Stimulated activated naive B cell treated with anti-CD40 and anti-IgM and Interleukin-4, amounts not matched to agents 10 μg/mL and 1 μg/mL and 100 μg/mL, for 72 hours (primary cell): ENCODE measurements around the gene IRX6.

Source experiments
- ATAC-seq, 2 donors: fragments of 150-1000 bp; cut with Tn5 transposase; replicated peaks; 2 replicates each; pipeline ENCODE4 v1.10.0; 2021; ENCODE audit warnings: moderate library complexity in 1 of 2
- DNase-seq: peaks from one replicate; pipeline ENCODE4 v3.0.0; 2021
- H3K27ac Mint-ChIP-seq: one replicate; pipeline ENCODE4 v1.8.0; 2022; ENCODE audit warnings: mild to moderate bottlenecking, mixed read lengths
- H3K27me3 Mint-ChIP-seq, 2 donors: one replicate each; pipeline ENCODE4 v1.8.0; 2022; ENCODE audit warnings: mixed read lengths in 2 of 2
- H3K36me3 Mint-ChIP-seq, 2 donors: one replicate each; pipeline ENCODE4 v1.8.0; 2022; ENCODE audit warnings: mixed read lengths in 2 of 2, mild to moderate bottlenecking in 1 of 2
- H3K4me1 Mint-ChIP-seq, 2 donors: one replicate each; pipeline ENCODE4 v1.8.0; 2022; ENCODE audit warnings: mixed read lengths in 2 of 2, mild to moderate bottlenecking in 1 of 2
- H3K4me3 Mint-ChIP-seq, 2 donors: one replicate each; pipeline ENCODE4 v1.8.0; 2022; ENCODE audit warnings: mild to moderate bottlenecking in 2 of 2, mixed read lengths in 2 of 2, moderate library complexity in 1 of 2
- H3K9me3 Mint-ChIP-seq, 2 donors: one replicate each; pipeline ENCODE4 v1.8.0; 2022; ENCODE audit warnings: mixed read lengths in 2 of 2, mild to moderate bottlenecking in 1 of 2

Gene IRX6

GRCh38 chr16:55323637-55324271, at the start of gene IRX6:
Gene IRX6 (plus strand): TSS chr16:55324203. CDS start chr16:55325092, 889 bp downstream.
- Mint-ChIP-seq H3K4me1 (peaks cover 3 to 9% of the 10 kb centered on the region in 2 donors), H3K9me3 (no peaks in the 10 kb centered on the region), H3K36me3 (peaks cover 0 to 3% of the 10 kb centered on the region in 2 donors), H3K27me3 (peaks cover 39 to 41% of the 10 kb centered on the region in 2 donors), H3K4me3 (no peak within 1 kb of the TSS), H3K27ac (no peak within 1 kb of the TSS)
- ATAC-seq = no peak
- no peak for DNase-seq

- no peaks in the 10 kb centered on the region for H3K4me1 Mint-ChIP-seq
- no peak overlapping the region for H3K4me3 Mint-ChIP-seq
- DNase-seq (no peak), ATAC-seq (no peak)
- no peaks in the 10 kb centered on the region for H3K9me3 Mint-ChIP-seq
- peaks cover 2 to 5% of the 10 kb centered on the region in 2 donors for H3K27me3 Mint-ChIP-seq
- no peaks in the 10 kb centered on the region for H3K36me3 Mint-ChIP-seq
- H3K27ac Mint-ChIP-seq = no peak overlapping the region
These were observed 49.6 kb upstream of the IRX6 start for GRCh38 chr16:55274391-55274790.

DNA sequence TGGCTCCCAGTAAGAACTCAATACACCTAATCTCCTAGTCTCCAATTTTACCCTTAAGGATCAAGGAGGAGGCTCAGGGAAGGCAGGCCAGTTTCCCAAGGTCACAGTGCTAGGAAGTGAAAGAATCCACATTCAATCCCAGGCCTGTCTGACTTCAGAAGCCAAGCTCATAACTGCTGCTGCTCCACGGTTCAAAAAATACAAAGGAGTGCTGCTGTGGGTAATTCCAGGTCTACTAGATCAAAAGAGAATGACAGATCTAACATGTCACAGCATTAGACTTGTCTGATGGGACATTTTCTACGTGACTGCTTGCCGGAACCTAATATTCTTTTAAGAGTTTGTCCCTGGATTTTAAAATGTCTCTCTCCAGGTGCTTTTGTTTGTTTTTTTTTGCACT, 48.8 kb upstream of the IRX6 start:
- no peak for DNase-seq
- Mint-ChIP-seq H3K27me3 (peaks cover 0 to 4% of the 10 kb centered on the region in 2 donors), H3K4me1 (no peaks in the 10 kb centered on the region), H3K27ac (no peak overlapping the region), H3K9me3 (no peaks in the 10 kb centered on the region), H3K4me3 (no peak overlapping the region), H3K36me3 (no peaks in the 10 kb centered on the region)
- ATAC-seq = no peak

GRCh38 chr16:55275869-55276268, 48.1 kb upstream of the IRX6 start:
- Mint-ChIP-seq H3K27me3 (peaks cover 0 to 4% of the 10 kb centered on the region in 2 donors), H3K4me1 (no peaks in the 10 kb centered on the region), H3K36me3 (no peaks in the 10 kb centered on the region), H3K27ac (no peak overlapping the region), H3K4me3 (no peak overlapping the region), H3K9me3 (no peaks in the 10 kb centered on the region)
- DNase-seq (no peak), ATAC-seq (no peak)

GRCh38 chr16:55277536-55277935, 46.5 kb upstream of the IRX6 start:
- Mint-ChIP-seq H3K9me3 (no peaks in the 10 kb centered on the region), H3K27me3 (peaks cover 6% of the 10 kb centered on the region in 2 donors), H3K27ac (no peak overlapping the region), H3K4me3 (no peak overlapping the region), H3K36me3 (no peaks in the 10 kb centered on the region), H3K4me1 (no peaks in the 10 kb centered on the region)
- no peak for DNase-seq
- ATAC-seq = no peak

DNA sequence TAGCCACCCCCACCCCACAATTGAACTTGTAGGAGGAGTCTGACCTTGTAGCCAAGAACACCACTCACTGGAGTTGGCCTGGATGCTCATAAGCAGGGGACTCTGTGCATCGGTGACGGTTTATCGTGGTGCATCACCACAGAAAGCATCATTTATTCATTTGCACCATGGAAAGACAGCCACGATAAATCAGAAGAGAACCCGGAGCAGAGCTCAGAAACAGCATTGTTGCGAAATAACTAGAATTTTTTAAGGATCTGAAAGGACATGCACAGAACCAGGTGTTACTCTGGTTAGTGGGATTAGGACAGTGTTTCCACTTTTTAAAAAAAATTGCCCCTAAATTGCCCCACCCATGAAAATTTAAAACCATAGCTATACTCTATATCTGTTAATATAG, 44.4 kb upstream of the IRX6 start:
- Mint-ChIP-seq H3K27me3 (peaks cover 4 to 11% of the 10 kb centered on the region in 2 donors), H3K9me3 (no peaks in the 10 kb centered on the region), H3K4me3 (no peak overlapping the region), H3K27ac (no peak overlapping the region), H3K36me3 (no peaks in the 10 kb centered on the region), H3K4me1 (no peaks in the 10 kb centered on the region)
- ATAC-seq (no peak), DNase-seq (no peak)

GRCh38 chr16:55280587-55280986, 43.4 kb upstream of the IRX6 start:
- Mint-ChIP-seq H3K4me1 (no peaks in the 10 kb centered on the region), H3K27me3 (peaks cover 4 to 11% of the 10 kb centered on the region in 2 donors), H3K9me3 (no peaks in the 10 kb centered on the region), H3K27ac (no peak overlapping the region), H3K4me3 (no peak overlapping the region), H3K36me3 (no peaks in the 10 kb centered on the region)
- DNase-seq (no peak), ATAC-seq (no peak)

DNA sequence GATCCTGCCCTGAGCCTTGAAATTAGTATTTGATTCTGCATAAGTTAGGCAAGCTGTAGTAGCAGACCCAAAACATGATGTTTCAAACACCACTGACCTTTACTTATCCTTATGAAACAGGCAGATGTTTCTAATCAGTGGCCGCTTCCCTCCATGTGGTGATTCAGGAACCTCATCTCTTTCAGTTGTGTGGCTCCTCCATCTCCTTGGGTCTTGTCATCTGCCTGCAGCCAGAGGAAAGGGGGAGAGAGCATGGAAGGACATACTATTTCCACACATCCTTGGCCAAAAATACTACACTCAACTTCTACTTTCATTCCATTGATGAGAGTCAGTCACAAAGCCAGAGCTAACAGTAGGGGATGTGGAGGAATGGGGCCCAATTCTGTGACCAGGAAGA, 41.6 kb upstream of the IRX6 start:
- Mint-ChIP-seq H3K27ac (no peak overlapping the region), H3K9me3 (peaks cover 5 to 6% of the 10 kb centered on the region in 2 donors), H3K4me3 (no peak overlapping the region), H3K36me3 (peaks cover 0 to 2% of the 10 kb centered on the region in 2 donors), H3K27me3 (peaks cover 4 to 11% of the 10 kb centered on the region in 2 donors), H3K4me1 (no peaks in the 10 kb centered on the region)
- DNase-seq (no peak), ATAC-seq (no peak)

DNA sequence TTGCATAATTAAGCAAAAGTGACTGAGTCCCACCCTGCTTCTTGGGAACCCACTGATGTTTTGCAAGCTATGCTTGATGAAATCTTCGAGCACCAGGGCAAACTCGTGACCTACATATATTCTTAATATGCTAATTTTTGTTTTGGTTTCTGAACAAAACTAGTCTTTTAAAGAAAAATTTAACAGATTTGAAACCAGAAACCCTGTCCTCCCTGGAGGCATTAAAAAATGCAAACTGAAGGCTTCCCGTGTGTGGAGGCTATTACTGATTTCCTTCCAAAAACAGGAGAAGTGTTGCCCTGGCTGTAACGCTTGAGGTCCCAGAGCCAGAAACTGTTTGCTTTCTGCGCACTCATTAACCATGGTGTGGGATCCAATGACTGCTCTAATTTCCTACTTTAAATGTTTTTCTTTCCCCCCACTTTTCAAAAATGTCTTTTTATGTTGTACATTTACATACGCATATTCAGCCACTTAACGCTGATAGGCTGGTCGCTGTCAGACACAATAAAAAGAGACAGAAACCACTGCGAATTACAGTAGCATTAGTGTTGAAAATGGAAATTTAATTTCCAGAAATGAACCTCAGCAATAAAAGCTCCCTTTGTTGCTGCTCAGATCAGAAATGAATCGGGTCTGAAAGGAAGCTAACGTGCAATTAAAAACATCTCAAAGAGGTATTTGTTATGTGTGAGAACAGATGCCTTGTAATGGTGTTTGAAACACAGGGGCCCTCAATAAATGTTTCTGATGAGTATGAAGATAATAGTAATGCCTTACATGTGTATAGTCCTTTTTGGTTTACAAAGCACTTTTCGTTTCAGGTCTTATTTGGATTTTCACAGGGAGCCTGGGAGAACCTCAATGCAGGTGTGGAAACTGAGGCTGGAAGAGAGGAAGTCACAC, 39.9 kb upstream of the IRX6 start:
- Mint-ChIP-seq H3K9me3 (peaks cover 6 to 8% of the 10 kb centered on the region in 2 donors), H3K4me3 (no peak overlapping the region), H3K27ac (no peak overlapping the region), H3K27me3 (peaks cover 4 to 11% of the 10 kb centered on the region in 2 donors), H3K4me1 (no peaks in the 10 kb centered on the region), H3K36me3 (peaks cover 0 to 2% of the 10 kb centered on the region in 2 donors)
- no peak for DNase-seq
- ATAC-seq = no peak

- ATAC-seq = no peak
- H3K9me3 Mint-ChIP-seq = peaks cover 6 to 8% of the 10 kb centered on the region in 2 donors
- H3K36me3 Mint-ChIP-seq = peaks cover 0 to 2% of the 10 kb centered on the region in 2 donors
These were observed 39.3 kb upstream of the IRX6 start for GRCh38 chr16:55284718-55285099.

DNA sequence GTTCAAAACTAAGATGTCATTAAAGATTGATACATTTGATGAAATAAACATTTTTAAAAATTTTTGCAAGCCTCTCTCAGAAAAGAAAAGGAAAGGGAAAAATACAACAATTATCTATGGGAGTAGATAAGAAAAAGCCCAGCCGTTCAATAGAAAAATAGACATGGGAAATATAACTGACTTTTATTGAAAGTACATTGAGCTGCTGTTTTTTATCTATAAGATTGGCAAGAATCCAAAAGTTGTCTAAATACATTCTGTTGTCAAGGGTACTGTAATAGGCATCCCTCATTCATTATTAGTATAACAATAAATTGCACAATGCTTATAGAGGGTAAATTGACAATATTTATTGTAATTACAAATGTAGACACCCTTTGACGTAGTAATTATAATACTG, 38.4 kb upstream of the IRX6 start:
- no peak for DNase-seq
- no peaks in the 10 kb centered on the region for H3K4me1 Mint-ChIP-seq
- H3K36me3 Mint-ChIP-seq = peaks cover 0 to 2% of the 10 kb centered on the region in 2 donors
- H3K4me3 Mint-ChIP-seq = no peak overlapping the region
- H3K27me3 Mint-ChIP-seq = peaks cover 4 to 11% of the 10 kb centered on the region in 2 donors
- no peak for ATAC-seq
- no peak overlapping the region for H3K27ac Mint-ChIP-seq
- H3K9me3 Mint-ChIP-seq = peaks cover 6 to 8% of the 10 kb centered on the region in 2 donors

More at GRCh38 chr16:55284718-55285099, 39.3 kb upstream of the IRX6 start:
- peaks cover 4 to 11% of the 10 kb centered on the region in 2 donors for H3K27me3 Mint-ChIP-seq
- DNase-seq = no peak
- no peak overlapping the region for H3K27ac Mint-ChIP-seq
- no peaks in the 10 kb centered on the region for H3K4me1 Mint-ChIP-seq
- H3K4me3 Mint-ChIP-seq = no peak overlapping the region

DNA sequence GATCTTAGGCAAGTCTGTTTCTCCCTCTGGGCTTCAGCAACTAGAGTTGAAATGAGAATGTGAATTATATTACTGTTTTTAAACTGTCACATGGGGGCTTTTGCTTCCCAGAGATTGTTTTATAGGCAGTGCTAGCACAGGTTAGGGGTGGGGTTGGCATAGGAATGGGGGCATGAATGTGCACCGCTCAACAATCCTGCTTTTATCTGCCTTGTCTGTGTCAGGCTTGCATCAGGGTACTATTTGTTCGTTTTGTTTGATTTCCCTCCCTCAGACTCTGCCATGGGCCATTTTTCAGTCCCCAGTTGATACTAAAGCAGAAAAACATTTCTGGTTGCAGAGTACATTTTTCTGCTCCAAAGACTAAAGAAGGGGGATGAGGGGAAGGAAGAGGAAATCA, 34.6 kb upstream of the IRX6 start:
- no peak for DNase-seq
- Mint-ChIP-seq H3K27me3 (no peaks in the 10 kb centered on the region), H3K27ac (no peak overlapping the region), H3K36me3 (peaks cover 0 to 2% of the 10 kb centered on the region in 2 donors), H3K4me3 (no peak overlapping the region), H3K9me3 (peaks cover 6 to 8% of the 10 kb centered on the region in 2 donors), H3K4me1 (no peaks in the 10 kb centered on the region)
- ATAC-seq = no peak

GRCh38 chr16:55291847-55292246, 32.2 kb upstream of the IRX6 start:
- H3K9me3 Mint-ChIP-seq = peaks cover 6 to 8% of the 10 kb centered on the region in 2 donors
- H3K27ac Mint-ChIP-seq = no peak overlapping the region
- H3K4me1 Mint-ChIP-seq = no peaks in the 10 kb centered on the region
- ATAC-seq (no peak), DNase-seq (no peak)
- H3K27me3 Mint-ChIP-seq = no peaks in the 10 kb centered on the region
- H3K4me3 Mint-ChIP-seq = no peak overlapping the region
- peaks cover 0 to 2% of the 10 kb centered on the region in 2 donors for H3K36me3 Mint-ChIP-seq

DNA sequence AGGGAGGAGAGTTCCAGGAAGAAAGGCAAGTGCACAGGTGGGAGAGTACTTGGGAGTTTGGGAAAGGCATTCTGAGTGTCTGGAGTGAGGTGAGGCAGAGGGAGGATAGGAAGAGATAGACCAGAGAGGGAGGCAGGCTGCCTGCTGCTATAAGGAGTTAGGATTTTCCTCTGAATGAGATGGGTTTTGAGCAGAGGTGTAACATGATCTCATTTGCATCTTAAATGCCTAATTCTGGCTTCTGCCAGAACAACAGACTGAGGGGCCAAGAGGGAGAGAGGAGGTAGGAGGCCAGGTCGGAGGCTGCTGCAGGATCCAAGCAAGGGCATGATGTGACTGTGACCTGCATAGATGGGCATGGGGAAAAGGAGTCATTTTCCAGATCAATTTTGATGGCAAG, 31.5 kb upstream of the IRX6 start:
- Mint-ChIP-seq H3K36me3 (no peaks in the 10 kb centered on the region), H3K4me3 (no peak overlapping the region), H3K27ac (no peak overlapping the region), H3K27me3 (peaks cover 0 to 1% of the 10 kb centered on the region in 2 donors), H3K9me3 (peaks cover 0 to 3% of the 10 kb centered on the region in 2 donors), H3K4me1 (no peaks in the 10 kb centered on the region)
- DNase-seq (no peak), ATAC-seq (no peak)

- no peak overlapping the region for H3K4me3 Mint-ChIP-seq
- no peak overlapping the region for H3K27ac Mint-ChIP-seq
- ATAC-seq (no peak), DNase-seq (no peak)
- H3K36me3 Mint-ChIP-seq = no peaks in the 10 kb centered on the region
- H3K27me3 Mint-ChIP-seq = peaks cover 0 to 5% of the 10 kb centered on the region in 2 donors
- H3K9me3 Mint-ChIP-seq = peaks cover 0 to 4% of the 10 kb centered on the region in 2 donors
- no peaks in the 10 kb centered on the region for H3K4me1 Mint-ChIP-seq
These were observed 29.9 kb upstream of the IRX6 start for GRCh38 chr16:55294129-55294528.
